Stimulated activated CD4-positive, alpha-beta T cell treated with anti-CD3 and anti-CD28 coated beads, Interleukin-12 subunit alpha, Interleukin-12 subunit beta, amount 100 ng/mL, for 24 hours (primary cell): ENCODE data around the gene GALM.
"Not testable (repeated sequence)": the region's sequence is repeated elsewhere in the genome, so short reads cannot be mapped to it uniquely, and the experiment has no call there.

Source experiments
- DNase-seq, 2 experiments: peaks; one replicate each; pipeline ENCODE4 v3.0.0-alpha.2; 2020; ENCODE audit warnings: low read depth in 2 of 2

Gene GALM

GRCh38 chr2:38665854-38666555, at the start of gene GALM:
GALM (plus strand) TSS chr2:38666114; CDS start chr2:38666162, 48 bp downstream.
- DNase-seq: peak; percentile 33 to 58

- no peak for DNase-seq
Observed at GRCh38 chr2:38617301-38617700, 48.6 kb upstream of the GALM start.

- DNase-seq: no peak
Observed at GRCh38 chr2:38619458-38620164, 46.3 kb upstream of the GALM start.

GRCh38 chr2:38620282-38620977, 45.5 kb upstream of the GALM start:
- no peak for DNase-seq

GRCh38 chr2:38621018-38621417, 44.9 kb upstream of the GALM start:
- DNase-seq: no peak

GRCh38 chr2:38622210-38622609, 43.7 kb upstream of the GALM start:
- no peak for DNase-seq

GRCh38 chr2:38626326-38627035, 39.4 kb upstream of the GALM start:
- no peak for DNase-seq

GRCh38 chr2:38627391-38627790, 38.5 kb upstream of the GALM start:
- no peak for DNase-seq

GRCh38 chr2:38629684-38630083, 36.2 kb upstream of the GALM start:
- no peak for DNase-seq

GRCh38 chr2:38631976-38632375, 33.9 kb upstream of the GALM start:
- DNase-seq: no peak

- DNase-seq: no peak
Observed at GRCh38 chr2:38632980-38633379, 32.9 kb upstream of the GALM start.

GRCh38 chr2:38633895-38634294, 32.0 kb upstream of the GALM start:
- DNase-seq: no peak

- DNase-seq: no peak
Observed at GRCh38 chr2:38634684-38635083, 31.2 kb upstream of the GALM start.

GRCh38 chr2:38635139-38635538, 30.8 kb upstream of the GALM start:
- no peak for DNase-seq

GRCh38 chr2:38636069-38636468, 29.8 kb upstream of the GALM start:
- no peak for DNase-seq

GRCh38 chr2:38642373-38643017, 23.4 kb upstream of the GALM start:
- DNase-seq: not testable (repeated sequence)

- DNase-seq: no peak
Observed at GRCh38 chr2:38643021-38643671, 22.8 kb upstream of the GALM start.

- DNase-seq: not testable (repeated sequence)
Observed at GRCh38 chr2:38643683-38644511, 22.0 kb upstream of the GALM start.

- DNase-seq: no peak
Observed at GRCh38 chr2:38648107-38648761, 17.7 kb upstream of the GALM start.
